A549 (cell line): Measurements from ENCODE around the gene MESD. TPM values are rescaled to one million over a fixed set of nuclear protein-coding genes. Genes with fewer than 3 reads are reported as not detected.

Source experiments
- ATAC-seq, 2 experiments: fragments of 200-7000 bp in 1 of 2; fragments of >200 bp in 1 of 2; cut with Nextera tagmentation in 1 of 2; cut with Tn5 transposase in 1 of 2; 3 replicates each; pipeline versions ENCODE4 v1.8.0 to v1.9.1; 2018 to 2020; ENCODE audit warnings: mild to moderate bottlenecking in 1 of 2, moderate library complexity in 1 of 2
- CTCF ChIA-PET: fragments of 300-600 bp; sonication (Branson Sonifier 250); formaldehyde crosslinking; extraction: SDS; loops from one replicate; lab custom pipeline; 2021; ENCODE audit warnings: antibody characterized with exemption, inconsistent platforms; lab: Yijun Ruan, JAX
- POLR2A ChIA-PET: fragments of 350-600 bp; formaldehyde crosslinking; extraction: SDS; loops from one replicate; lab custom pipeline; 2021; ENCODE audit warnings: antibody characterized with exemption, inconsistent platforms; lab: Yijun Ruan, JAX
- DNase-seq, 2 experiments: peaks; one replicate each; pipeline versions ENCODE4 v3.0.0 to v3.0.0-alpha.2; 2011 to 2016; ENCODE audit warnings: low read depth in 1 of 2, low spot score in 1 of 2
- FAIRE-seq: peaks from 2 replicates; lab custom pipeline; 2011; peaks lifted over from hg19 to GRCh38; lab: Jason Lieb, UNC
- H3K27ac ChIP-seq, 2 experiments: fragments of >200 bp; sonication (Bioruptor Twin); formaldehyde crosslinking; 3 replicates each; pipeline ENCODE4 v1.5.1; 2016 to 2017
- H3K4me1 ChIP-seq: fragments of >200 bp; sonication (Bioruptor Twin); formaldehyde crosslinking; 3 replicates; pipeline ENCODE4 v1.6.1; 2016
- H3K4me2 ChIP-seq: fragments of >200 bp; sonication (Bioruptor Twin); formaldehyde crosslinking; 3 replicates; pipeline ENCODE4 v1.6.1; 2016
- H3K4me3 ChIP-seq: fragments of >200 bp; sonication (Bioruptor Twin); formaldehyde crosslinking; 3 replicates; pipeline ENCODE4 v1.5.1; 2016
- H3K9me3 ChIP-seq: fragments of >200 bp; sonication (Bioruptor Twin); formaldehyde crosslinking; 3 replicates; pipeline ENCODE4 v1.6.1; 2016
- ATOH8 ChIP-seq: fragments of 250-450 bp; sonication (Bioruptor Pico); IDR thresholded peaks from 2 replicates; pipeline ENCODE4 v1.5.0; 2020; ENCODE audit warnings: low read depth, mild to moderate bottlenecking, moderate library complexity
- CHD4 ChIP-seq: fragments of 200-600 bp; sonication (generic); IDR thresholded peaks from 2 replicates; pipeline ENCODE4 v1.6.1; 2016; ENCODE audit warnings: antibody characterized with exemption, mild to moderate bottlenecking, borderline replicate concordance
- EHF ChIP-seq: fragments of 250-450 bp; sonication (Bioruptor Pico); IDR thresholded peaks from 2 replicates; pipeline ENCODE4 v1.5.0; 2020; ENCODE audit warnings: mild to moderate bottlenecking
- EHMT2 ChIP-seq: fragments of 200-600 bp; sonication (generic); IDR thresholded peaks from 2 replicates; pipeline ENCODE4 v1.6.1; 2016; ENCODE audit warnings: antibody characterized with exemption, low read depth, mild to moderate bottlenecking, moderate library complexity
- ELK1 ChIP-seq: fragments of 150-350 bp; IDR thresholded peaks from 2 replicates; pipeline ENCODE4 v1.6.1; 2014; ENCODE audit warnings: low read depth, mild to moderate bottlenecking, low read length
- ESRRA ChIP-seq: fragments of 150-350 bp; IDR thresholded peaks from 2 replicates; pipeline ENCODE4 v1.6.1; 2014; ENCODE audit warnings: mild to moderate bottlenecking, low read length, borderline replicate concordance
- FOSL2 ChIP-seq, 2 experiments: fragments of 450-650 bp in 1 of 2; fragments of >200 bp in 1 of 2; sonication (Bioruptor Twin) in 1 of 2; formaldehyde crosslinking; IDR thresholded peaks; 2 replicates each; pipeline versions ENCODE4 v1.5.0 to v1.6.1; 2016 to 2020; ENCODE audit warnings: mild to moderate bottlenecking in 1 of 2, moderate library complexity in 1 of 2
- FOXS1 ChIP-seq: fragments of 250-450 bp; sonication (Bioruptor Pico); IDR thresholded peaks from 2 replicates; pipeline ENCODE4 v1.5.0; 2020; ENCODE audit warnings: mild to moderate bottlenecking, moderate library complexity
- GATA3 ChIP-seq: IDR thresholded peaks from 2 replicates; pipeline ENCODE4 v1.6.1; 2012; ENCODE audit warnings: borderline replicate concordance
- HES2 ChIP-seq: fragments of >200 bp; sonication (Bioruptor Twin); formaldehyde crosslinking; IDR thresholded peaks from 2 replicates; pipeline ENCODE4 v1.6.1; 2016
- HMGXB4 ChIP-seq: fragments of 250-450 bp; sonication (Bioruptor Pico); IDR thresholded peaks from 2 replicates; pipeline ENCODE4 v1.5.0; 2021; ENCODE audit warnings: mild to moderate bottlenecking, moderate library complexity, borderline replicate concordance
- HOXA7 ChIP-seq: fragments of 250-450 bp; sonication (Bioruptor Pico); IDR thresholded peaks from 2 replicates; pipeline ENCODE4 v1.5.0; 2020; ENCODE audit warnings: mild to moderate bottlenecking, moderate library complexity
- HOXB5 ChIP-seq: fragments of 250-450 bp; sonication (Bioruptor Pico); IDR thresholded peaks from 2 replicates; pipeline ENCODE4 v1.5.0; 2020; ENCODE audit warnings: mild to moderate bottlenecking, moderate library complexity
- JUNB ChIP-seq: fragments of >200 bp; sonication (Bioruptor Twin); formaldehyde crosslinking; IDR thresholded peaks from 2 replicates; pipeline ENCODE4 v1.6.1; 2016
- MAZ ChIP-seq: fragments of 150-350 bp; IDR thresholded peaks from 2 replicates; pipeline ENCODE4 v1.6.1; 2014; ENCODE audit warnings: antibody characterized with exemption, low read depth, low read length, borderline replicate concordance
- MYC ChIP-seq: IDR thresholded peaks from 2 replicates; pipeline ENCODE4 v1.6.1; 2012; ENCODE audit warnings: mild to moderate bottlenecking, inconsistent platforms, low read length, improper control_type of control experiment, borderline replicate concordance
- NR3C1 ChIP-seq: fragments of >200 bp; sonication (Bioruptor Twin); formaldehyde crosslinking; IDR thresholded peaks from 3 replicates; pipeline ENCODE4 v1.6.1; 2017
- RAD21 ChIP-seq, 2 experiments: fragments of >200 bp in 1 of 2; sonication (Bioruptor Twin) in 1 of 2; formaldehyde crosslinking in 1 of 2; IDR thresholded peaks in 1 of 2; conservative IDR thresholded peaks in 1 of 2; 2 replicates in 1 of 2; 3 replicates in 1 of 2; pipeline ENCODE4 v1.6.1; 2012 to 2018; ENCODE audit warnings: inconsistent platforms in 1 of 2
- TFCP2L1 ChIP-seq: fragments of 250-450 bp; sonication (Bioruptor Pico); IDR thresholded peaks from 2 replicates; pipeline ENCODE4 v1.5.0; 2021; ENCODE audit warnings: mild to moderate bottlenecking
- TP53 ChIP-seq: fragments of 250-450 bp; sonication (Bioruptor Pico); IDR thresholded peaks from 2 replicates; pipeline ENCODE4 v1.5.0; 2021; ENCODE audit warnings: mild to moderate bottlenecking, moderate library complexity
- USF2 ChIP-seq: fragments of 450-650 bp; IDR thresholded peaks from 2 replicates; pipeline ENCODE4 v1.6.1; 2014; ENCODE audit warnings: antibody characterized with exemption
- WGBS: methylation state at CpG from one replicate; pipeline ENCODE4 v1.1.6; 2017; ENCODE audit errors: missing lambda C conversion rate; 5-methylcytosine and 5-hydroxymethylcytosine counted together
- polyA plus RNA-seq, 4 experiments: library from polyadenylated mRNA; depleted of rRNA in 3 of 4; stranded (reverse); fragments of >200 nt; fragmentation: RNase III in 1 of 4; extraction: RNeasy Plus Mini Kit Qiagen cat#74134 plus additional on column Dnase treatment in 1 of 4; gene quantifications; 2 replicates in 3 of 4; 3 replicates in 1 of 4; pipeline ENCODE4 v1.2.3, GENCODE V29; 2011 to 2017

Gene MESD
- polyA plus RNA-seq, 2 of the 4 experiments (the other 2 are of a cell fraction), result 35.6 to 39.4 TPM

- Histone ChIP-seq H3K27ac (peak overlapping the region; percentile 87 to 89; a peak in 5 of 6 replicates), H3K4me1 (peaks cover 18% of the 10 kb centered on the region; the same call in 2 of the 3 replicates), H3K4me2 (peak overlapping the region; percentile 92), H3K4me3 (peak overlapping the region; percentile 78), H3K9me3 (no peaks in the 10 kb centered on the region)
- FAIRE-seq (no peak), DNase-seq (no peak), ATAC-seq (no peak)
- no peak for TF ChIP-seq ATOH8 (CRISPR knock-in tag)
- no peak for TF ChIP-seq TP53
- TF ChIP-seq FOSL2 (IDR thresholded peaks at IDR 0.05), result no peak
- TF ChIP-seq FOSL2 (CRISPR knock-in tag; IDR thresholded peaks at IDR 0.05), result no peak
- ChIA-PET POLR2A (interaction anchor here (0.7 kb wide), 1 partner anchor 12 kb away, joined by 4 read pairs; the partner anchor contains the start of gene TLNRD1), CTCF (interaction anchor here (0.8 to 5.3 kb wide), 4 partner anchors 11 to 278 kb away, joined by 3 to 28 read pairs (median 6); partner anchors contain the start of gene CEMIP)
- 84% methylated on average over 8 of the region's 8 CpGs for WGBS
These were observed 1.3 kb downstream of the MESD start for GRCh38 chr15:80988148-80988796.

- TF ChIP-seq TP53 (no peak), HES2 (no peak), MAZ (no peak), TFCP2L1 (no peak), FOXS1 (CRISPR knock-in tag) (no peak), FOSL2 (IDR thresholded peaks at IDR 0.05) (no peak), FOSL2 (CRISPR knock-in tag; IDR thresholded peaks at IDR 0.05) (no peak), RAD21 (conservative IDR thresholded peaks at IDR 0.05 in 1 of 2, IDR thresholded peaks at IDR 0.05 in 1 of 2) (no peak), NR3C1 (no peak), HOXA7 (CRISPR knock-in tag) (no peak), ELK1 (no peak), EHF (CRISPR knock-in tag) (no peak), ESRRA (no peak), EHMT2 (no peak), CHD4 (no peak), HMGXB4 (CRISPR knock-in tag) (no peak), USF2 (no peak), MYC (no peak), HOXB5 (no peak), JUNB (no peak), GATA3 (no peak)
- 94% methylated on average over 1 of the region's 1 CpG for WGBS
- DNase-seq, result no peak
- Histone ChIP-seq H3K9me3 (no peaks in the 10 kb centered on the region), H3K4me3 (no peak overlapping the region), H3K4me1 (peaks cover 16% of the 10 kb centered on the region; the same call in 2 of the 3 replicates), H3K4me2 (no peak overlapping the region), H3K27ac (no peak overlapping the region)
- no peak for FAIRE-seq
- ATAC-seq, result no peak
- CTCF ChIA-PET, result interaction anchor here (0.6 to 5.3 kb wide), 9 partner anchors 10 to 531 kb away, joined by 3 to 28 read pairs (median 5); partner anchors contain the start of gene CEMIP
- POLR2A ChIA-PET, result no interaction called here
These were observed 3.1 kb downstream of the MESD start for GRCh38 chr15:80986487-80986886.
